ENCODE data around the gene BRD9. TPM values are rescaled to one million over a fixed set of nuclear protein-coding genes. Genes with fewer than 3 reads are reported as not detected.
A peak's percentile ranks its signal among the peaks of the same experiment; 100 is the strongest.
"Not testable (repeated sequence)": the region's sequence is repeated elsewhere in the genome, so short reads cannot be mapped to it uniquely, and the experiment has no call there.

The BRD9 gene
- total and polyA plus RNA-seq, 12 donors, result 11.3 to 39.5 (median 26.6) TPM

DNA sequence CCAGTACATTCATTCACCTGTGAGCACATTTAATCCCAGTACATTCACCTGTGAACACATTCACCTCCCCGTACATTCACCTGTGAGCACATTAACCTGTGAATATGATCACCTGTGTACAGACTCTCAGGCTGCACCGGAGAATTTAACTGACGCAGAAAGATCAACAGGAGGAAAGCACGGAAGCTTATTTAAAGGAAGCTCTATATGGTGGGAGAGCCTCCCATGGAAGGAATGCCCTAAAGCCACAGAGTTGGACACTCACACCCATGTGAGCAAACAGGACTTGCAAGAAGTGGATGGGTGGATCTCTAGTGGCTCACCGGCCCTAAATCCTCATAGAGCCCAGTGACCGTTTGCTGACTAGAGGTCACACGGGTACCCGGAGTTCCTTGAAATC, 38.3 kb upstream of the BRD9 start:
- WGBS, 4 donors, result 80 to 91% (median 82%) methylated on average over 8 of the region's 8 CpGs
- TF ChIP-seq, protein P1, sequence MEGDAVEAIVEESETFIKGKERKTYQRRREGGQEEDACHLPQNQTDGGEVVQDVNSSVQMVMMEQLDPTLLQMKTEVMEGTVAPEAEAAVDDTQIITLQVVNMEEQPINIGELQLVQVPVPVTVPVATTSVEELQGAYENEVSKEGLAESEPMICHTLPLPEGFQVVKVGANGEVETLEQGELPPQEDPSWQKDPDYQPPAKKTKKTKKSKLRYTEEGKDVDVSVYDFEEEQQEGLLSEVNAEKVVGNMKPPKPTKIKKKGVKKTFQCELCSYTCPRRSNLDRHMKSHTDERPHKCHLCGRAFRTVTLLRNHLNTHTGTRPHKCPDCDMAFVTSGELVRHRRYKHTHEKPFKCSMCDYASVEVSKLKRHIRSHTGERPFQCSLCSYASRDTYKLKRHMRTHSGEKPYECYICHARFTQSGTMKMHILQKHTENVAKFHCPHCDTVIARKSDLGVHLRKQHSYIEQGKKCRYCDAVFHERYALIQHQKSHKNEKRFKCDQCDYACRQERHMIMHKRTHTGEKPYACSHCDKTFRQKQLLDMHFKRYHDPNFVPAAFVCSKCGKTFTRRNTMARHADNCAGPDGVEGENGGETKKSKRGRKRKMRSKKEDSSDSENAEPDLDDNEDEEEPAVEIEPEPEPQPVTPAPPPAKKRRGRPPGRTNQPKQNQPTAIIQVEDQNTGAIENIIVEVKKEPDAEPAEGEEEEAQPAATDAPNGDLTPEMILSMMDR (IDR thresholded peaks at IDR 0.05), result no peak
- no peak for TF ChIP-seq POLR2A (IDR thresholded peaks at IDR 0.05)
- H3K27me3 ChIP-seq, result peaks cover 5% of the 10 kb centered on the region
- H3K9me3 ChIP-seq (replicated peaks in 1 of 3), result no peaks in the 10 kb centered on the region
- peak in 2 of 7 donors; percentile 4 to 18 for DNase-seq
- H3K27ac ChIP-seq, result no peak overlapping the region
- H3K36me3 ChIP-seq (replicated peaks in 1 of 2), result no peaks in the 10 kb centered on the region
- peaks cover 6 to 8% of the 10 kb centered on the region in 2 donors for H3K4me1 ChIP-seq (replicated peaks in 1 of 2)
- intact Hi-C loops (cut with DNase I), result no loop called here
- H3K4me3 ChIP-seq, result no peak overlapping the region

DNA sequence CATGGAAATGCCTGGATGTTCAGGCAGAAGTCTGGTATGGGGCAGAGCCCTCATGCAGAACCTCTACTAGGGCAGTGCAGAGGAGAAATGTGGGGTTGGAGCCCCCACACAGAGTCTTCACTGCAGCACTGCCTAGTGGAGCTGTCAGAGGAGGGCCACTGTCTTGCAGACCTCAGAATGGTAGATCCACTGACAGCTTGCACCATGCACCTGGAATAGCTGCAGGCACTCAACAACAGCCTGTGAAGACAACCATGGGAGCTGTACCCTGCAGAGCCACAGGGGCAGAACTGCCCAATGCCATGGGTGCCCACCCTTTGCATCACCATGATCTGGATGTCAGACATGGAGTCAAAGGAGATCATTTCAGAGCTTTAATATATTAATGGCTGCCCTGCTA, 37.0 kb upstream of the BRD9 start:
- Histone ChIP-seq H3K9me3 (replicated peaks in 1 of 3) (no peaks in the 10 kb centered on the region), H3K4me3 (no peak overlapping the region), H3K36me3 (replicated peaks in 1 of 2) (no peaks in the 10 kb centered on the region), H3K4me1 (replicated peaks in 1 of 2) (peaks cover 6 to 8% of the 10 kb centered on the region in 2 donors), H3K27me3 (peaks cover 7% of the 10 kb centered on the region), H3K27ac (no peak overlapping the region)
- no peak for TF ChIP-seq POLR2A (IDR thresholded peaks at IDR 0.05)
- TF ChIP-seq, protein P1 (IDR thresholded peaks at IDR 0.05), result no peak
- intact Hi-C loops (cut with DNase I), result loop anchor here in 1 of 2 donors (10.0 kb wide), 1 partner anchor 715 kb away; no protein-coding TSS in a partner anchor
- DNase-seq, result no peak

DNA sequence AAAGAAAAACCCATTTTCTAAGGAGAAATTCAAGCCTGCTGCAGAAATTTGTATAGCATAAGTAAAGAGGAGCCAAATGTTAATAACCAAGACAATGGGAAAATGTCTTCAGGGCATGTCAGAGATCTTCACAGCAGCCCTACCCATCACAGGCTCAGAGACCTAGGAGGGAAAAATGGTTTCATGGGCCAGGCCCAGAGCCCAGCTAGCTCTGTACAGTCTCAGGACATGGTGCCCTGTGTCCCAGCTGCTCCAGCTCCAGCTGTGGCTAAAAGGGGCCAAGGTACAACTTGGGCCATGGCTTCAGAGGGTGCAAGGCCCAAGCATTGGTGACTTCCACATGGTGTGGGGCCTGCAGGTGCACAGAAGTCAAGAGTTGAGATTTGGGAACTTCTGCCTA, 36.6 kb upstream of the BRD9 start:
- not testable (repeated sequence) for H3K4me3 ChIP-seq; H3K27me3 ChIP-seq; H3K9me3 ChIP-seq (replicated peaks in 1 of 3); H3K27ac ChIP-seq; DNase-seq; H3K36me3 ChIP-seq (replicated peaks in 1 of 2); H3K4me1 ChIP-seq (replicated peaks in 1 of 2)
- intact Hi-C loops (cut with DNase I), result loop anchor here in 1 of 2 donors (10.0 kb wide), 1 partner anchor 716 kb away; no protein-coding TSS in a partner anchor

DNA sequence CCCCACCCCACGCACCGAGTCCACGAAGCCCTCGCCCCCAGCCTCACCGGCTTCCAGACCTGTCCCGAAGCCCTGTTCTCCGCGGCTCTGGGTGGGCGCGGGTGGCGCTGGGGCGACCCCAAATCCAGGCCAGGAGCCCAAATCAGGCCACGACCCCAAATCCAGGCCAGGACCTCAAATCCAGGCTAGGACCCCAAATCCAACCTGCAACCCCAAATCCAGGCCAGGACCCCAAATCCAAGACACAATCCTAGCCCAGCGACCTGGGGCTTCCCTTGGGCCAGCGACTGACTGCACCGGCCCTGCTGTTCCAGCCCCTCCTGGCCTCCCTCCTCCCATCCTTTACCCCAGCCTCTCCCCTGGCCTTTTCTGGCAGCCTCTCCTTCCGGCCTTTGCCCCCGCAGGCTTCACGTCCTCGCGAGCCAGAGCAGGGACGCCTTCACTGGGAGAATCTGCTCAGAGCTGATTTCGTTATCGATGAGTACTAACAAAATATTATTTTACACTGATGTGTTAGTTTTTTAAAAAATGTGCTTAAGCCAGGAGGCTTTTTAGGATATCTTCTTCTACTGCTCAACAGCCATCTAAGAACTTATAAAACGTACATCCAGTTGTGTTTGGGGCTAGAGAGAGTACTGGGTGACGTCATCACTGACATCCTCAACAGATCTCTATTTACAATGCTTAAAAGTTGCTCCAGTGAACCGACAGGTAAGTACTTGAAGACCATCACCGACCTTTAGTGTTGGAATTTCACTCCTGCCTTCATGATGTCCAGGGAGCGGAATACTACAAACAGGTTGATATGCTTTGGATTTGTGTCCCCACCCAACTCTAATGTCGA, 34.8 kb upstream of the BRD9 start:
- 75 to 89% (median 83%) methylated on average over 17 to 30 of the region's 30 CpGs for WGBS, 4 donors
- intact Hi-C loops (cut with DNase I), result loop anchor here in 1 of 2 donors (10.0 kb wide), 1 partner anchor 717 kb away; no protein-coding TSS in a partner anchor
- TF ChIP-seq, protein P1 (IDR thresholded peaks at IDR 0.05), result no peak
- no peak for TF ChIP-seq POLR2A (IDR thresholded peaks at IDR 0.05)
- DNase-seq, result peak in 1 of 7 donors; percentile 19
- Histone ChIP-seq H3K4me1 (replicated peaks in 1 of 2) (peaks cover 6 to 8% of the 10 kb centered on the region in 2 donors), H3K4me3 (peak overlapping the region in 1 of 4 donors; percentile 43), H3K9me3 (replicated peaks in 1 of 3) (no peaks in the 10 kb centered on the region), H3K27me3 (peaks cover 7% of the 10 kb centered on the region), H3K27ac (no peak overlapping the region), H3K36me3 (replicated peaks in 1 of 2) (no peaks in the 10 kb centered on the region)

All from adrenal gland (tissue), 12 donors.